Thyroid gland (tissue), 4 donors: Measurements from ENCODE around the gene ASPG. TPM values are rescaled to one million over a fixed set of nuclear protein-coding genes. Genes with fewer than 3 reads are reported as not detected.

Experiments
- DNase-seq, 2 donors: peaks; one replicate each; pipeline ENCODE4 v3.0.0-alpha.2; 2019
- H3K27ac ChIP-seq, 3 donors: fragments of 200-600 bp; sonication (generic); 1 replicate in 2 of 3; 2 replicates in 1 of 3; pipeline ENCODE4 v1.5.1; 2016 to 2019; ENCODE audit warnings: mild to moderate bottlenecking in 1 of 3, moderate library complexity in 1 of 3
- H3K27me3 ChIP-seq: fragments of 200-600 bp; sonication (generic); one replicate; pipeline ENCODE4 v1.5.1; 2019
- H3K36me3 ChIP-seq, 2 donors: fragments of 200-600 bp; sonication (generic); one replicate each; pipeline ENCODE4 v1.5.1; 2016 to 2019
- H3K4me1 ChIP-seq, 2 donors: fragments of 200-600 bp; sonication (generic); one replicate each; pipeline ENCODE4 v1.5.1; 2017 to 2019
- H3K4me3 ChIP-seq, 3 donors: fragments of 200-600 bp; sonication (generic); replicated peaks in 1 of 3; 1 replicate in 2 of 3; 2 replicates in 1 of 3; pipeline ENCODE4 v1.5.1; 2016; ENCODE audit warnings: mild to moderate bottlenecking in 1 of 3
- H3K9me3 ChIP-seq: fragments of 200-600 bp; sonication (generic); one replicate; pipeline ENCODE4 v1.5.1; 2017
- POLR2A ChIP-seq, 2 donors: fragments of 450-650 bp; IDR thresholded peaks; one replicate each; pipeline ENCODE4 v1.6.1; 2017; ENCODE audit warnings: antibody characterized with exemption in 2 of 2, mild to moderate bottlenecking in 2 of 2, moderate library complexity in 1 of 2
- WGBS, 2 donors: methylation state at CpG; one replicate each; pipeline ENCODE4 v1.1.5; 2017; 5-methylcytosine and 5-hydroxymethylcytosine counted together
- intact Hi-C: fragments of 100-400 bp; cut with DNase I; formaldehyde crosslinking; loops from one replicate; pipeline ENCODE4 v1.15.1; 2023
- total RNA-seq, 4 donors: library from RNA; depleted of rRNA; stranded (reverse); fragments of >200 nt; gene quantifications; one replicate each; pipeline ENCODE4 v1.2.3, GENCODE V29; 2016
- TF ChIP-seq, protein P1 (sequence below), 6 experiments: fragments of 200-600 bp in 3 of 6; fragments of 450-650 bp in 3 of 6; sonication (generic) in 3 of 6; IDR thresholded peaks; one replicate each; pipeline ENCODE4 v1.5.1; 2016 to 2019; ENCODE audit warnings: antibody characterized with exemption in 6 of 6, mild to moderate bottlenecking in 2 of 6, inconsistent platforms in 1 of 6, moderate library complexity in 1 of 6

The ASPG gene
- total RNA-seq, 4 donors from 2014 or later = 7.5 to 24.0 (median 15.2) TPM

- no peaks in the 10 kb centered on the region for H3K36me3 ChIP-seq
- no peaks in the 10 kb centered on the region for H3K9me3 ChIP-seq
- intact Hi-C loops = no loop called here
- no peak overlapping the region for H3K4me3 ChIP-seq
- H3K4me1 ChIP-seq = peaks cover 3 to 12% of the 10 kb centered on the region in 2 donors
- WGBS, 2 donors = 90 to 93% methylated on average over 16 of the region's 16 CpGs
- no peak overlapping the region for H3K27ac ChIP-seq
- H3K27me3 ChIP-seq = peaks cover 9% of the 10 kb centered on the region
- TF ChIP-seq POLR2A (IDR thresholded peaks at IDR 0.05) = no peak
- TF ChIP-seq, protein P1, sequence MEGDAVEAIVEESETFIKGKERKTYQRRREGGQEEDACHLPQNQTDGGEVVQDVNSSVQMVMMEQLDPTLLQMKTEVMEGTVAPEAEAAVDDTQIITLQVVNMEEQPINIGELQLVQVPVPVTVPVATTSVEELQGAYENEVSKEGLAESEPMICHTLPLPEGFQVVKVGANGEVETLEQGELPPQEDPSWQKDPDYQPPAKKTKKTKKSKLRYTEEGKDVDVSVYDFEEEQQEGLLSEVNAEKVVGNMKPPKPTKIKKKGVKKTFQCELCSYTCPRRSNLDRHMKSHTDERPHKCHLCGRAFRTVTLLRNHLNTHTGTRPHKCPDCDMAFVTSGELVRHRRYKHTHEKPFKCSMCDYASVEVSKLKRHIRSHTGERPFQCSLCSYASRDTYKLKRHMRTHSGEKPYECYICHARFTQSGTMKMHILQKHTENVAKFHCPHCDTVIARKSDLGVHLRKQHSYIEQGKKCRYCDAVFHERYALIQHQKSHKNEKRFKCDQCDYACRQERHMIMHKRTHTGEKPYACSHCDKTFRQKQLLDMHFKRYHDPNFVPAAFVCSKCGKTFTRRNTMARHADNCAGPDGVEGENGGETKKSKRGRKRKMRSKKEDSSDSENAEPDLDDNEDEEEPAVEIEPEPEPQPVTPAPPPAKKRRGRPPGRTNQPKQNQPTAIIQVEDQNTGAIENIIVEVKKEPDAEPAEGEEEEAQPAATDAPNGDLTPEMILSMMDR (IDR thresholded peaks at IDR 0.05) = no peak
- peak in 1 of 2 donors; percentile 0 for DNase-seq
Measured at GRCh38 chr14:104142946-104143470, 57.5 kb downstream of the ASPG start.

- TF ChIP-seq, protein P1 (IDR thresholded peaks at IDR 0.05) = no peak
- no peak for TF ChIP-seq POLR2A (IDR thresholded peaks at IDR 0.05)
- Histone ChIP-seq H3K4me1 (peaks cover 0 to 4% of the 10 kb centered on the region in 2 donors), H3K27ac (no peak overlapping the region), H3K36me3 (no peaks in the 10 kb centered on the region), H3K27me3 (peaks cover 7% of the 10 kb centered on the region), H3K9me3 (no peaks in the 10 kb centered on the region), H3K4me3 (no peak overlapping the region)
- peak in 1 of 2 donors; percentile 0 for DNase-seq
- WGBS, 2 donors = 86 to 91% methylated on average over 13 to 18 of the region's 26 CpGs
- intact Hi-C loops = no loop called here
Measured at GRCh38 chr14:104143521-104144452, 58.3 kb downstream of the ASPG start.

DNA sequence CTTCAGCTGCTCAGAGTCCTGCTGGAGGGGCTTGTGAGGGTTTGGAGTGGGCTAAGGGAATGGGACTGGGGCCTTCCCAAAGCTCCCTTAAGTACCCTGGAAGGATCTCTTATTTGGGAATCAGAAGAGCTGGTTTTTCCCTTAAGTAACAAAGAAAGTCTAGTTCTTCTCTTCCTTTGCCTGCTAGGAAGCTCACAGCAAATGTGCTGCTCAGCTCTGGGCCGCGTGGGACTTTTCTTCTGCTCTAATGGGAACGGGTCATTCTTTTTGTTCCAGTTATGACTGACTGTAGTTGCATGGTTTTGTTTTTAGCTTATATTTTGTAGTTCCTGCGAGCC is 58.9 kb downstream of the ASPG start:
- no peaks in the 10 kb centered on the region for H3K36me3 ChIP-seq
- no peak overlapping the region for H3K4me3 ChIP-seq
- WGBS, 2 donors = 88 to 90% methylated on average over 4 of the region's 4 CpGs
- intact Hi-C loops = no loop called here
- no peaks in the 10 kb centered on the region for H3K4me1 ChIP-seq
- DNase-seq = no peak
- no peaks in the 10 kb centered on the region for H3K9me3 ChIP-seq
- TF ChIP-seq, protein P1 (IDR thresholded peaks at IDR 0.05) = no peak
- no peak for TF ChIP-seq POLR2A (IDR thresholded peaks at IDR 0.05)
- H3K27ac ChIP-seq = no peak overlapping the region
- H3K27me3 ChIP-seq = peaks cover under 1% of the 10 kb centered on the region

DNA sequence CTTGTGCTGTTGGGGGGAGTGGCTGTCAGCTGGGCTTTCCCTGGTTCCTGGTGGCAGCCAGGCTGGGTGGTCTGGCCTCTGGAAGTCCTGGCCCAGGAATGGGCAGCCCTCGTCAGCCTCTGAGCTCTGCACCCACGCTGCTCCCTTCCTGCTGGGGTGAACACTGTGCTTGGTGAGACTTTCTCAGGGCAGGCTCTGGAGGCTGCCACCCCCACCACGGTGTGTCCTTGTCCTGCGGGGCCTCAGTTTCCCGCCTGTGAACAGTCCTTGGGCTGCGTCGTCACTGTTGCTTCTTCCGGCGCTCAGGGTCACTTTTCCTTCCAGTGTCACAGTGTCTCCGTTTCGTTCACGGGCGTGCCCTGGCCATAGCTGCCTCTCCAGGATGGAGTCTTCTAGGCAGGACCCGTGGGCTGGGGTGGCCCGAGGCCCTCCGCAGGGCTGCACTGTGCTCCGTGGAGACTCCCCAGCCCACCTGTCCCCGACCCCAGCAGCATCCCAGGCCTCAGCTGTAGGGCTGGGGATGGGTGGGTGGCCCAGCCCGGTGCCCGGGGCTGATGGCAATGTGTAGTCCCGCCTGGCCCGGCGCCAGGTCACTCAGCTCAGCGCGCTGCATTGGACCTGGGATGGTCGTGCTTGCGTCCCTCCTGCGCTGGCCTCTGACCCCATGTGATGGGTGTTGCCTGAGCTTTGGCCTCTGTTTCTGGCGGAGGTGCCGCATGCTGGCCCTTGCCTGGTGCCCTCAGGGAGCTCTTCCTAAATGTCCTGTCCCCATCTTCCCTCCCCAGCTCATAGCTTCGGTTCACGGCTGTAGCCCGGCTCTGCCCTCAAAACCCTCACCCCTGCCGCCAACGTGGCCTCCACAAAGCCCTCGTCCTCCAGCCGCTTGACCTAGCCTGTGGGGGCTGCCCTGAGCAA is 59.7 kb downstream of the ASPG start:
- Histone ChIP-seq H3K27me3 (no peaks in the 10 kb centered on the region), H3K4me1 (peaks cover under 1 to 1% of the 10 kb centered on the region in 2 donors), H3K4me3 (no peak overlapping the region), H3K9me3 (no peaks in the 10 kb centered on the region), H3K27ac (no peak overlapping the region), H3K36me3 (no peaks in the 10 kb centered on the region)
- TF ChIP-seq, protein P1 (IDR thresholded peaks at IDR 0.05) = no peak
- TF ChIP-seq POLR2A (IDR thresholded peaks at IDR 0.05) = no peak
- 85 to 88% methylated on average over 29 of the region's 37 CpGs for WGBS, 2 donors
- DNase-seq = peak in 1 of 2 donors; percentile 0
- intact Hi-C loops = no loop called here
